A673 (cell line): ENCODE data around the gene RBBP6. TPM values are rescaled to one million over a fixed set of nuclear protein-coding genes. Genes with fewer than 3 reads are reported as not detected.

Source experiments
- BruUV-seq: library from RNA; stranded (reverse); fragments of 400-500 nt; replicated peaks from 2 replicates; lab custom pipeline; 2021; lab: Mats Ljungman, UMichigan
- CTCF ChIA-PET: fragments of 300-600 bp; sonication (Branson Sonifier 250); formaldehyde crosslinking; loops from one replicate; lab custom pipeline; 2022; ENCODE audit warnings: antibody characterized with exemption; lab: Charles Lee
- POLR2A ChIA-PET: fragments of 300-600 bp; sonication (Branson Sonifier 250); formaldehyde crosslinking; loops from one replicate; lab custom pipeline; 2022; ENCODE audit warnings: antibody characterized with exemption; ENCODE audit not compliant: low non-redundant PET; lab: Charles Lee
- DNase-seq: peaks from one replicate; pipeline ENCODE4 v3.0.0-alpha.2; 2015; ENCODE audit warnings: low spot score
- H3K27ac ChIP-seq: fragments of 200-600 bp; sonication (generic); 2 replicates; pipeline ENCODE4 v1.5.1; 2016; ENCODE audit warnings: mixed run types, low read depth, mild to moderate bottlenecking, mixed read lengths, antibody characterized with exemption, low read length; ENCODE audit not compliant: poor library complexity, severe bottlenecking
- H3K27me3 ChIP-seq: fragments of 200-600 bp; sonication (generic); replicated peaks from 2 replicates; pipeline ENCODE4 v1.6.1; 2017; ENCODE audit warnings: mixed run types, low read depth, mild to moderate bottlenecking, mixed read lengths, antibody characterized with exemption, low read length; ENCODE audit not compliant: insufficient read depth, poor library complexity
- H3K36me3 ChIP-seq: fragments of 200-600 bp; sonication (generic); 2 replicates; pipeline ENCODE4 v1.6.1; 2016; ENCODE audit warnings: mixed run types, mild to moderate bottlenecking, mixed read lengths, antibody characterized with exemption, low read length; ENCODE audit not compliant: insufficient read depth, poor library complexity, severe bottlenecking
- H3K4me1 ChIP-seq: fragments of 200-600 bp; sonication (generic); 2 replicates; pipeline ENCODE4 v1.6.1; 2017; ENCODE audit warnings: mixed run types, mild to moderate bottlenecking, mixed read lengths, antibody characterized with exemption, low read length; ENCODE audit not compliant: insufficient read depth, poor library complexity, severe bottlenecking
- H3K4me3 ChIP-seq: fragments of 200-600 bp; sonication (generic); 2 replicates; pipeline ENCODE4 v1.5.1; 2016; ENCODE audit warnings: low read depth, mixed run types, mild to moderate bottlenecking, mixed read lengths, low read length; ENCODE audit not compliant: poor library complexity, severe bottlenecking
- H3K9me3 ChIP-seq: fragments of 200-600 bp; sonication (generic); 2 replicates; pipeline ENCODE4 v1.6.1; 2016; ENCODE audit warnings: mixed run types, low read depth, mild to moderate bottlenecking, mixed read lengths, antibody characterized with exemption, low read length; ENCODE audit not compliant: poor library complexity, severe bottlenecking
- EZH2 ChIP-seq: fragments of 200-600 bp; sonication (generic); IDR thresholded peaks from 2 replicates; pipeline ENCODE4 v1.6.1; 2017; ENCODE audit warnings: borderline replicate concordance, low read depth, mild to moderate bottlenecking, mixed read lengths, antibody characterized with exemption, low read length; ENCODE audit not compliant: poor library complexity, severe bottlenecking
- intact Hi-C: fragments of 100-400 bp; cut with micrococcal nuclease; formaldehyde crosslinking; loops from one replicate; pipeline ENCODE4 v1.10.0; 2022; ENCODE audit not compliant: unreplicated experiment
- total RNA-seq: library from RNA; stranded (reverse); gene quantifications from 2 replicates; pipeline ENCODE4 v1.2.3, GENCODE V29; 2021
- TF ChIP-seq, protein P1 (sequence below): fragments of 300-800, 200-600 bp; sonication (generic); conservative IDR thresholded peaks from 2 replicates; pipeline ENCODE4 v1.5.1; 2017; ENCODE audit warnings: low read depth, mild to moderate bottlenecking, antibody characterized with exemption, low read length, moderate library complexity, mixed read lengths

RBBP6 gene
- total RNA-seq, 1 experiment from 2014 or later = 78.9 TPM

GRCh38 chr16:24536671-24537070 is 2.7 kb upstream of the RBBP6 start:
- intact Hi-C loops = no loop called here
- DNase-seq = no peak
- ChIA-PET CTCF (interaction anchor here (0.7 kb wide), 1 partner anchor 22 kb away, joined by 7 read pairs; no protein-coding TSS in a partner anchor), POLR2A (no interaction called here)
- H3K36me3 ChIP-seq = peaks cover 8% of the 10 kb centered on the region
- H3K9me3 ChIP-seq = no peaks in the 10 kb centered on the region
- TF ChIP-seq, protein P1, sequence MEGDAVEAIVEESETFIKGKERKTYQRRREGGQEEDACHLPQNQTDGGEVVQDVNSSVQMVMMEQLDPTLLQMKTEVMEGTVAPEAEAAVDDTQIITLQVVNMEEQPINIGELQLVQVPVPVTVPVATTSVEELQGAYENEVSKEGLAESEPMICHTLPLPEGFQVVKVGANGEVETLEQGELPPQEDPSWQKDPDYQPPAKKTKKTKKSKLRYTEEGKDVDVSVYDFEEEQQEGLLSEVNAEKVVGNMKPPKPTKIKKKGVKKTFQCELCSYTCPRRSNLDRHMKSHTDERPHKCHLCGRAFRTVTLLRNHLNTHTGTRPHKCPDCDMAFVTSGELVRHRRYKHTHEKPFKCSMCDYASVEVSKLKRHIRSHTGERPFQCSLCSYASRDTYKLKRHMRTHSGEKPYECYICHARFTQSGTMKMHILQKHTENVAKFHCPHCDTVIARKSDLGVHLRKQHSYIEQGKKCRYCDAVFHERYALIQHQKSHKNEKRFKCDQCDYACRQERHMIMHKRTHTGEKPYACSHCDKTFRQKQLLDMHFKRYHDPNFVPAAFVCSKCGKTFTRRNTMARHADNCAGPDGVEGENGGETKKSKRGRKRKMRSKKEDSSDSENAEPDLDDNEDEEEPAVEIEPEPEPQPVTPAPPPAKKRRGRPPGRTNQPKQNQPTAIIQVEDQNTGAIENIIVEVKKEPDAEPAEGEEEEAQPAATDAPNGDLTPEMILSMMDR = no peak
- no peak for TF ChIP-seq EZH2
- no TSS peak for BruUV-seq
- H3K27me3 ChIP-seq = no peaks in the 10 kb centered on the region
- no peak overlapping the region for H3K4me3 ChIP-seq
- peak overlapping the region; percentile 4 for H3K27ac ChIP-seq
- H3K4me1 ChIP-seq = peaks cover 8% of the 10 kb centered on the region

DNA sequence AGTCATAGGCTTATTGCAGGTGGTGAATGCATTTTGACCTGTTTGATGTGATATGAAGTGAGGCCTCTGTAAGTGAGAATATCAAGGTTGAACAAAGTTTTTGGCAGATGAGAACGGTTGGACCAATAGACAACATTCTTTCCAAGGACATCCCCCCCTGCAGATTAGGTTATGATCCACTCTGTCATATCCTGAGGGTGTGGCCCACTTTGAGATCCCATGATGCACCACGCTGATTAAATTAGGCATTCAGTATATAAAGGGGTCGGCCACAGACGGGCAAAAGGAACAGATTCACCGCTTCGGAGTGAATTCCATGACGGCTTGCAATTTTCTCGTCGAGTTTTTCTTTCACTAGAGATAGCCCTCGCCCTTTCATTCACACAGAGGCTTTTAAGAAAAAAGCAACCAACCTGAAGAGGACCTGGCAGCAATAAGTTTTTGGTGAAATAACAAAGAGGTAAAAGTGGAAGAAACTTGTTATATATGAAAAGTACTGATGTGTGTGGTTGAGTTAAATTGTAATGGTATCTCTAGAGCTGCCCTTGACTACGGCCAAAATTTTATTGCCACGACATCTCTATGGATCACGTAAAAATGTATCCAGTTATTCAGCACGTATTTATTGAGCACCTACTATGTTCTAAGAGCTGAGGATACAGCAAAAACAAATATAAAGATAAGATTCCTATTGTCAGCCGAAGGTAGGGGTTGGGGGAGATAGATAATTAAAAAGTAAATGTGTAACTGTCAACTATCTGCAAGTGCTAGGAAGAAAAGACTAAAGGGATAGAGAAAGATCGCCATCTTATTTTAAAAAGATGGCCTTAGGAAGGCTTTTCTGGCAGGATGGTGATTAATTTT is 1.7 kb upstream of the RBBP6 start:
- H3K36me3 ChIP-seq = peaks cover 8% of the 10 kb centered on the region
- no TSS peak for BruUV-seq
- no peaks in the 10 kb centered on the region for H3K27me3 ChIP-seq
- H3K27ac ChIP-seq = peak overlapping the region; percentile 49
- intact Hi-C loops = no loop called here
- peak; percentile 88 for DNase-seq
- no peaks in the 10 kb centered on the region for H3K9me3 ChIP-seq
- CTCF ChIA-PET = interaction anchor here (1.4 kb wide), 1 partner anchor 20 kb away, joined by 5 read pairs; no protein-coding TSS in a partner anchor
- POLR2A ChIA-PET = interaction anchor here (0.6 kb wide), 1 partner anchor 440 kb away, joined by 3 read pairs; no protein-coding TSS in a partner anchor
- H3K4me1 ChIP-seq = peaks cover 8% of the 10 kb centered on the region
- H3K4me3 ChIP-seq = peak overlapping the region; percentile 94
- TF ChIP-seq EZH2 = no peak
- TF ChIP-seq, protein P1 = no peak

DNA sequence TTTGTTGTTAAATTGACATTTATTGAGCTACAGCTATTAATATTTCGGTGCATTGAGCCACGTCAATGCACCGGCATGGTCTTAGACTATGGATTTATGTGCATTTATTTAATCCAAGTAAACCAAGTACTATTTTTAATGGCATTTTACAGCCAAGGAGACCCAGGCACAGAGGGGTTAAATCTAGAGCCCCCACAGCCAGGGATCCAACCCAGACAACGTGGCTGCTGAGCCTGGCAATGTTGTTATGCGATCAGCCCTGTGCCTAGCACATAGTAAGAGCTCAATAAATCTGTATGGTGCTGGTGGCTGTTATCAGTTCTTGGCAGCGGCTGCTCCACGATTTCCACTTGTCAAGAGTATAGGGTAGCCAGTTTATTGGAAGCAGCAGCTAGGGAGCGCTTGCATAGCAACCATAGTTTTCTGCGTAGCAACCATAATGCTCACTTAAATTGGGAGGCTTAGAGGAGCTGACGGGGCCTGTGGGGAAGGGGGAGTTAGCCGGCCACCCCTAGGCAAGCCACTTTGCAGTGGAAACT is 541 bp upstream of the RBBP6 start:
- BruUV-seq = no TSS peak
- H3K27me3 ChIP-seq = no peaks in the 10 kb centered on the region
- H3K27ac ChIP-seq = peak overlapping the region; percentile 100
- H3K4me1 ChIP-seq = peaks cover 18% of the 10 kb centered on the region
- TF ChIP-seq, protein P1 = peak; percentile 3; the same call in 1 of the 2 replicates
- no peak for TF ChIP-seq EZH2
- POLR2A ChIA-PET = interaction anchor here (0.6 to 0.7 kb wide), 3 partner anchors 11 to 994 kb away, joined by 3 to 25 read pairs (median 5); no protein-coding TSS in a partner anchor
- CTCF ChIA-PET = interaction anchor here (1.4 kb wide), 1 partner anchor 22 kb away, joined by 5 read pairs; no protein-coding TSS in a partner anchor
- DNase-seq = no peak
- intact Hi-C loops = no loop called here
- H3K9me3 ChIP-seq = no peaks in the 10 kb centered on the region
- peak overlapping the region; percentile 94 for H3K4me3 ChIP-seq
- H3K36me3 ChIP-seq = peaks cover 8% of the 10 kb centered on the region
